SU-DHL-6 (cell line): ENCODE results near the gene ENTREP3.
A peak's percentile ranks its signal among the peaks of the same experiment; 100 is the strongest.

Experiments used
- H2AFZ ChIP-seq: fragments of 200-600 bp; sonication (generic); 2 replicates; pipeline ENCODE4 v1.6.1; 2014; ENCODE audit warnings: low read depth, mild to moderate bottlenecking, moderate library complexity, mixed read lengths, antibody characterized with exemption, low read length; ENCODE audit not compliant: severe bottlenecking
- H3F3A ChIP-seq: fragments of 200-600 bp; shearing (Covaris generic); 2 replicates; pipeline ENCODE4 v1.6.0; 2016; ENCODE audit warnings: antibody characterized with exemption, mild to moderate bottlenecking; ENCODE audit not compliant: insufficient read depth
- H3K27ac ChIP-seq: fragments of 200-600 bp; sonication (generic); 2 replicates; pipeline ENCODE4 v1.5.1; 2016; ENCODE audit warnings: low read depth, mild to moderate bottlenecking, low read length, moderate library complexity, mixed read lengths
- H3K27me3 ChIP-seq: fragments of 200-600 bp; sonication (generic), shearing (Covaris generic); 2 replicates; pipeline ENCODE4 v1.6.0; 2014; ENCODE audit warnings: mild to moderate bottlenecking, low read length
- H3K36me3 ChIP-seq: fragments of 200-600 bp; sonication (generic); 2 replicates; pipeline ENCODE4 v1.6.1; 2014; ENCODE audit warnings: mild to moderate bottlenecking, low read length, mixed read lengths
- H3K4me2 ChIP-seq: fragments of 300-600, 200-600 bp; shearing (Covaris generic), sonication (generic); 2 replicates; pipeline ENCODE4 v1.6.0; 2014; ENCODE audit warnings: low read length, low read depth, mild to moderate bottlenecking; ENCODE audit not compliant: poor library complexity, severe bottlenecking
- H3K4me3 ChIP-seq: fragments of 200-600 bp; sonication (generic); 2 replicates; pipeline ENCODE4 v1.5.1; 2014; ENCODE audit warnings: antibody characterized with exemption, low read length, mild to moderate bottlenecking, mixed read lengths; ENCODE audit not compliant: insufficient read depth, poor library complexity, severe bottlenecking
- H3K79me2 ChIP-seq: fragments of 200-600 bp; sonication (generic); 2 replicates; pipeline ENCODE4 v1.6.1; 2014; ENCODE audit warnings: mild to moderate bottlenecking, low read length, moderate library complexity; ENCODE audit not compliant: insufficient read depth
- H3K9ac ChIP-seq: fragments of 200-600 bp; sonication (generic); 2 replicates; pipeline ENCODE4 v1.7.0; 2014; ENCODE audit warnings: mild to moderate bottlenecking, low read length
- H3K9me2 ChIP-seq: fragments of 200-600 bp; sonication (generic); replicated peaks from 2 replicates; pipeline ENCODE4 v1.6.1; 2014; ENCODE audit warnings: low read length; ENCODE audit not compliant: insufficient read depth
- H3K9me3 ChIP-seq: fragments of 200-600 bp; sonication (generic); 2 replicates; pipeline ENCODE4 v1.6.1; 2014; ENCODE audit warnings: low read length, mixed read lengths; ENCODE audit not compliant: insufficient read depth
- H4K20me1 ChIP-seq: fragments of 200-600 bp; sonication (generic); 2 replicates; pipeline ENCODE4 v1.6.1; 2014; ENCODE audit warnings: low read depth, mild to moderate bottlenecking, antibody characterized with exemption, low read length, moderate library complexity, mixed read lengths
- CTCF ChIP-seq: fragments of 200-600 bp; sonication (generic); IDR thresholded peaks from one replicate; pipeline ENCODE4 v1.5.1; 2017; ENCODE audit warnings: antibody characterized with exemption, mild to moderate bottlenecking, low read length, moderate library complexity; ENCODE audit not compliant: insufficient read depth, poor library complexity, severe bottlenecking
- EZH2phosphoT487 ChIP-seq: fragments of 200-600 bp; sonication (generic), shearing (Covaris generic); conservative IDR thresholded peaks from 2 replicates; pipeline ENCODE4 v1.6.1; 2018; ENCODE audit warnings: mild to moderate bottlenecking, antibody characterized with exemption, low read length, moderate library complexity, mixed read lengths

The ENTREP3 gene, protein sequence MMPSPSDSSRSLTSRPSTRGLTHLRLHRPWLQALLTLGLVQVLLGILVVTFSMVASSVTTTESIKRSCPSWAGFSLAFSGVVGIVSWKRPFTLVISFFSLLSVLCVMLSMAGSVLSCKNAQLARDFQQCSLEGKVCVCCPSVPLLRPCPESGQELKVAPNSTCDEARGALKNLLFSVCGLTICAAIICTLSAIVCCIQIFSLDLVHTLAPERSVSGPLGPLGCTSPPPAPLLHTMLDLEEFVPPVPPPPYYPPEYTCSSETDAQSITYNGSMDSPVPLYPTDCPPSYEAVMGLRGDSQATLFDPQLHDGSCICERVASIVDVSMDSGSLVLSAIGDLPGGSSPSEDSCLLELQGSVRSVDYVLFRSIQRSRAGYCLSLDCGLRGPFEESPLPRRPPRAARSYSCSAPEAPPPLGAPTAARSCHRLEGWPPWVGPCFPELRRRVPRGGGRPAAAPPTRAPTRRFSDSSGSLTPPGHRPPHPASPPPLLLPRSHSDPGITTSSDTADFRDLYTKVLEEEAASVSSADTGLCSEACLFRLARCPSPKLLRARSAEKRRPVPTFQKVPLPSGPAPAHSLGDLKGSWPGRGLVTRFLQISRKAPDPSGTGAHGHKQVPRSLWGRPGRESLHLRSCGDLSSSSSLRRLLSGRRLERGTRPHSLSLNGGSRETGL

GRCh38 chr1:155255243-155256007 is at the start of gene ENTREP3:
TSS of gene ENTREP3 (minus strand) at chr1:155255483. CDS start at chr1:155254877, 606 bp downstream.
- Histone ChIP-seq H3K79me2 (peaks cover 3% of the 10 kb centered on the region; the same call in 1 of the 2 replicates), H3K9me3 (no peaks in the 10 kb centered on the region), H4K20me1 (no peaks in the 10 kb centered on the region), H3K4me2 (peak within 1 kb of the TSS; percentile 51), H3K36me3 (no peaks in the 10 kb centered on the region), H3F3A (peaks cover 14% of the 10 kb centered on the region; the same call in 1 of the 2 replicates), H3K9me2 (no peaks in the 10 kb centered on the region), H3K27ac (peak within 1 kb of the TSS; percentile 57), H2AFZ (peak within 1 kb of the TSS; percentile 44), H3K9ac (peak within 1 kb of the TSS; percentile 76), H3K27me3 (no peaks in the 10 kb centered on the region), H3K4me3 (peak within 1 kb of the TSS; percentile 71)
- TF ChIP-seq CTCF (no peak), EZH2phosphoT487 (no peak)

DNA sequence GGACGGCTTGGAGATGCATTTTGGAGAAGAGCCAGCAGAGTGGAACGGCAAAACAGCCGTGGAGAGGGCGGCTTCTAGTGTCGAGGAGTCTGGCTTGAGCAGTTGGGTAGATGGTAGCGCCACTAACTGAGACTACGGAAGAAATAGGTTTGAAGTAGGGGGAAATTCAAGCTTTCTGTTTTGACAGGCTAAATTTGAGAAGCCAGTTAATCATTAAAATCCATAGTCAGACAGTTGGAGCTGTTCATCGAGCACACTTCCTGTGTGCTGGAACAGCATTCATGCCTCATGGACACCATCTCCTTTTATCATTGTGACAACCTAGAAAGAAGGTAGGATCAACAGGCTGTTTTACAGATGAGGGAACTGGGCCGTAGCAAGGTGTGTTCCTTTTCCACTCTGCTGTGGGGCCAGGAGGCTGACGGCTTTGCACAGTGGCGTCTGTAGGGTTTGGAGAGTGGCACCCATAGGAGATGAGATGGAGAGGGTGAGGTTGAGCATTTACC is 49.3 kb upstream of the ENTREP3 start:
- TF ChIP-seq EZH2phosphoT487 (no peak), CTCF (no peak)
- no peaks in the 10 kb centered on the region for H3K36me3 ChIP-seq
- peaks cover 10% of the 10 kb centered on the region for H3K79me2 ChIP-seq
- no peak overlapping the region for H3K4me3 ChIP-seq
- no peaks in the 10 kb centered on the region for H4K20me1 ChIP-seq
- no peak overlapping the region for H3K9ac ChIP-seq
- H2AFZ ChIP-seq = no peak overlapping the region
- H3K9me2 ChIP-seq = no peaks in the 10 kb centered on the region
- H3F3A ChIP-seq = peaks cover 13% of the 10 kb centered on the region
- H3K9me3 ChIP-seq = no peaks in the 10 kb centered on the region
- no peak overlapping the region for H3K27ac ChIP-seq
- no peaks in the 10 kb centered on the region for H3K27me3 ChIP-seq
- H3K4me2 ChIP-seq = no peak overlapping the region

DNA sequence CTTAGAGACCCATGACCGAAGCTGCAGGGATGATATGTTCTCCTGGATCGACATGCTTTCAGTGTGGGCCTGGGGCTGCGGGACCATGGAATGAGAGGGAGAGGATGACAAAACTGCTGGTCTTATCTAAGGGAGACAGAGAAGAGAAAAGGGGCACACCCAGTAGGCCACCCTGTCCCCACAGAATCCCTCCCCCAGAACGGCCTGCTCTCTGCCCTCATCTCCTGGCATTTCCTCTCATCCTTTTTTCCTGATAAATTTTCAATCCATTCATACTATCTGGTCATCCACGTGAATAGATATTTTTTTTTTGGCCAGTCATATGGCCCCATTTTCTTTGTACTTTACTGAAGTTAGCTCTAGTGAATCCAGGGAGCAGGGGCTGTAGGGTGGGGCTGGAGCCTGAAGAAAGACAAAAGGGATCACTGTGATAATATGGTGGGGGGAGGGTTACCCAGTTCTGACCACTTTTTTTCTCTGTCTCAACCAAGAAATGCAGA is 46.1 kb upstream of the ENTREP3 start, which contains the start of gene PKLR:
TSS of gene PKLR (minus strand) at position 97 of the 500 bp plus-strand sequence. CDS start at position 54, 43 bp downstream.
- H3K27me3 ChIP-seq = no peaks in the 10 kb centered on the region
- H2AFZ ChIP-seq = no peak within 1 kb of the TSS
- no peaks in the 10 kb centered on the region for H4K20me1 ChIP-seq
- no peak within 1 kb of the TSS for H3K4me2 ChIP-seq
- TF ChIP-seq CTCF = no peak
- TF ChIP-seq EZH2phosphoT487 = no peak
- H3K9ac ChIP-seq = no peak within 1 kb of the TSS
- H3K27ac ChIP-seq = no peak within 1 kb of the TSS
- no peaks in the 10 kb centered on the region for H3K79me2 ChIP-seq
- H3K36me3 ChIP-seq = no peaks in the 10 kb centered on the region
- no peaks in the 10 kb centered on the region for H3K9me3 ChIP-seq
- H3K4me3 ChIP-seq = no peak within 1 kb of the TSS
- no peaks in the 10 kb centered on the region for H3K9me2 ChIP-seq
- no peaks in the 10 kb centered on the region for H3F3A ChIP-seq
